Activated T-cell treated with anti-CD3 and anti-CD28 coated beads, Interleukin-2, amount 50 U/mL, for 48 hours (primary cell): ENCODE results near the gene GRIK3.
"Not testable (repeated sequence)": the region's sequence is repeated elsewhere in the genome, so short reads cannot be mapped to it uniquely, and the experiment has no call there.

Source experiments
- DNase-seq, 2 experiments: peaks; one replicate each; pipeline ENCODE4 v3.0.0-alpha.2; 2020

The GRIK3 gene

DNA sequence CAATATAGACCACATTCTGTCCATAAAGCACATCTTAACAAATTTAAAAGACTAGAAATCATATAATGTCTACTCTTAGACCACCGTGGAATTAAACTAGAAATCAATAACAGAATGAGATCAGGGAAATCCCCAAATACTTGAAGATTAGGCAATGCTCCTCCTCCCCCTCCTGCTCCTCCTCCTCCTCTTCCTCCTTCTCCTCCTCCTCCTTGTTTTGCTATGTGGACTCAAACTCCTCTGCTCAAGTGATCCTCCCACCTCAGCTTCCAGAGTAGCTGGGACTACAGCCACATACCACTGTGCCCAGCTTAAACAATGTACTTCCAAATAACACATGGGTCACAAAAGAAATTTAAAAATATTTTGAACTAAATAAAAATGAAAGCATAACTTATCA lies 134.2 kb downstream of the GRIK3 start:
- DNase-seq = no peak

DNA sequence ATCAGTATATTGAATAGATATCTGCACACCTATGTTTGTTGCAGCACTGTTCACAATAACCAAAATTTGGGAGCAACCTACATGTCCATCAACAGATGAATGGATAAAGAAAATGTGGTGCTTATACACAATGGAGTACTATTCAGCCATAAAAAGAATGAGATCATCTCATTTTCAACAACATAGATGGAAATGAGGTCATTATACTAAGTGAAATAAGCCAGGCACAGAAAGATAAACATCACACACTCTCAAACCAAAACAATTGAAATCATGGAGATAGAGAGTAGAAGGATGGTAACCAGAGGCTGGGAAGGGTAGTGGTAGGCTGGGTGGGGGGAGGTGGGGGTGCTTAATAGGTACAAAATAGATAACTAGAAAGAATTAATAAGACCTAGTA lies 136.5 kb downstream of the GRIK3 start:
- DNase-seq = not testable (repeated sequence)

DNA sequence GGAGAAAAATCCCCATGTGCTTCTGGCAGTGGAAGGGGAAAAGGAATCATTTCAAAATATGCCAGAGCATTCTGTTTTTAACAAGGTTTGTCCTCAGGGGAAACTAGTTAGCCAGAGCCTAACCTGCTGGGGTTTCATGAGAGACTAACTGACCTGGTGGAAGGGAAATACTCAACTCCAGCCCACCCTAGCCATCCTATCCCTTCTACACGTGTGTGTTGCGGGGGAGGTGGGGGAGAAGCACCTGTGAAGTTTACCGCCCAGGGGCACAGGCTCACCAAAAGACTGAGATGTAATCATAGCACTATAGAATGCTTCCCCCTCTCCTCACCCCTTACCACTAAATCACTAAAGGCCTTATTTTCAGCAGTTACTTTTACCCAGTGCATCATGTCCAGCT lies 139.5 kb downstream of the GRIK3 start:
- DNase-seq = no peak

DNA sequence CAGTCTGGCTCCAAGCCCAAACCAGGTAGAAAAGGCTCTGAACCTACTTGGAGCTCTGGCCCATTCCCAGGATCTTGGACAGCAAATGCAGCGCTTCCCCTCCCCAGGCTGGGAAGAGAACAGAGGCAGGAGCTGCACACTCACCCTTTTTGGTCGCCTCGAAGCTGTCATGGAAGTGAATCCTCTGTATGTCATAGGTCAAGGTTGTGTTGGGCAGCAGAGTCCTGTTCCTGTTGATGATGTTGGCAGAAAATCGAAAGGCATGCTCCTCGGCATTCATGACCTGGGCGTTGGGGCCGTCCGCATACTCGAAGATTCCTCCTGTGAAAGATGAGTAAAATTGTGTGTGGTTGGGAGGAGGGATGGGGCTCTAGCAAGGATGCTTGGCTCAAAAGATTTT lies 143.5 kb downstream of the GRIK3 start:
- no peak for DNase-seq

DNA sequence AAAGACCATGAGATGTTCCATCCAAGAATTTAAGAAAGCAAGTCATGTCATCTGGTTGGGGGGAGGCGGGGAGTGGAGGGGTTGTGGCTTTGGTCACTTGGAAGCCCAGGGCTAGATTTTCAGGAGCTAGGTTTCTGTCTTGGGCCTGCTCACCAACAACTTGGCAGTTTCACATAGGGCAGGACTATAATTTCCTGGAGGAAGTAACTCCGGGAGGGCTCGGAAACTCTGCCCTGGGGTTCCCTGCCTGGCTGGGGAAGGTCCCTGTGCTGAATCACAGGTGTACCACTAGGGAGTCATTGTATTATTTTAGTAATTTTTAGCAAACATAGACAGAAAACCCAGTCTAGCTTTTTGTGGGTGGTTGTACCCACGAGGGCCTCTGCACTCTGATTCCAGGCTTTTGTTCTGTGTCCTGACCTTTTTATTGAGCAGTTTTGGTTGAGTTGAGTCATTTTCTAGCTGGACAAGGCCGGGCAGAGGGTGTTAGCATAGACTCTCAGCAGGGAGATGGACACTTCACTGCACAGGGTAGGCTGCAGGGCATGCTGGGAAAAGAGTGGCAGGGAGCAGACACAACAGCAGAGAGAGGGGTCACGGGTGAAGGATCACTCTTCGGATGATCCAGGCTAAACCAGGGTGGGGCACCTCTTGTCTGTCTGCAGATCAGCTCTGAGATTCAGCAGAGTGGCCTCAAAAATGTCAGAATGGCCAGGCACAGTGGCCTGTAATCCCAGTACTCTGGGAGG lies 144.7 kb downstream of the GRIK3 start:
- DNase-seq = no peak

DNA sequence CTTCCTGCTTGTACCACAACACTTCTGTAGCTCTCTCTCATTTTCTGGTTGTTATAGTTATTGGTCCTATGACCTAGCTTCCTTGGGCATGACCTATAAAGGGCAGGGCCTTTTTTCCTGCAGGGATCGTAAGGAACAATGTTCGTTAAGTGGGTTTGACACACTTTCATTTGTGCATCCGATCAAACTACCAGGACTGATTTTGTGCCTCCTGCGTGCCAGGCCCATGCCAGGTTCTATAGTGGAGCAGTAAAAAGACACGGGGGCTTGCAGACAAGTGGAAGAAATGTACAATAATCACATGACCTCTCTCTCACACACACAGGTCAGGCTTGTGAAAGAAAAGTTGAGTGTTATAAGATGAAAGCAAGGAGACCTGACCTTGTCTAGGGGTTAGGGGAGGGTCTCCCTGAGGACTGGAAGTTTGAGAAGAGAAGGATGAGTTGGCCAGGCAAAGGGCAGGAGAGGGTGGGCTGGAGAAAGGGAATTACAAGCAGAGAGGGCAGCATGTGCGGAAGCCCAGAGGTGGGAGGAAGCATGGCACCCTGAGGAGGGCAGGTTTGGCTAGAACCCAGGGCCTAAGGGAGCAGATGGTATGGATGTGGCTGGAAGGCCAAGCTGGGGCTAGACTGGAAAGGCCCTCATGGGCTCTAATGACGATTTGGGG lies 145.4 kb downstream of the GRIK3 start:
- no peak for DNase-seq

DNA sequence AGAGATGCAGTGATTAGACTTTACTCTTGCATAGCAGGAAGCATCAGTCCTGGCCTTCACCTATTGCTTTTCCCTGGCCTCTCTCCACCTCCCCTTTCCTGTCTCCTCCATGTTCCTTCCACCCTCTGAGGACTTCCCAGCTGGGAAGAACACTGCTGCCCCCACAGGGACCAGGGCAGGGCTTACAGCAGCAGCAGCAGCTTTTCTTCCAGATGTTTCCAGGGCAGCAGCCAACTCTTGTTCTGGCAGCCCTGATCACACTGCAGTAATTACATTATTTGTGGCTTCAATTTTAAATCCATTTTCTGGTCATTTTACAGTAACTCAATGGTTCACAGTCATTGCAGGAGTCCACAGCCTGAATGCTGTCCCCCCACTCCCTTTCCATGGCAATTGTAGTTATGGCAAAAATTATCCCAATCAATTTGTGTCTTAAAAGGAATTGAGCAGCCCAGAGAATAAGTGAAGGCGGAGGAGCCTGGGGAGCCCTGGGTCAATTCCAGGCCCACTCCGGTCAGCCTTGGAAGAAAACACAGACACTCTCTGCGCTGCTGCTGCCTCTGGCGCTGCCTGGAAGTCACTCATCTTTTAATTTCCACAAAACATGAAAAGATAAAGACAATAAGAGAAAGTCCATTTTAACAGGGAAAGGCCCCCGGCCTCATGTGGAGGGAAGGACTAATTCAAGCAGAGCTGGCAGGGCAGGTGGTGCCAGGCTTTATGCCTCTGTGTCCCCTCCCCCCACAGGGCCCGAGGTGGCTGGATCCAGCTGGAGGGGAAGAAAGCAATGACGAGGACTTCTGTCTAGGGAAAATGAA lies 148.6 kb downstream of the GRIK3 start:
- DNase-seq = no peak

DNA sequence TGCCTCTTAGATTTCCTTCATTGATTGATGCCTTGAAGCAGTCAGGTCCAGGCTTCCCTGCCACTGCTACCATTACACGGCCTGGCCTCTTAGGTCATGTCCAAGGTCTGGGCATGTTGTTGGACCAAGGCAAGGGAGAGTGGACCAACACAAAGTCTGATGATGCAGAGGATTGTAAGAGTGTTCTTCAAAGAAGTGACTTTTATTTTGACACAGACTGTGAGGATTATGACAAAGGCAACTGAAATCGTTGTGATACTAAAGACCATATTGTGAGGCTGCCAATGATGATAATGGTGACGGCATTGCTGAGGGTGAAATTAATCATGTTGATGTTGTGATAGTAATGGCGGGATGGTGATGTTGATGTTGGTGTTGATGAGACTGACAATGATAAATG lies 149.5 kb downstream of the GRIK3 start:
- DNase-seq = no peak

DNA sequence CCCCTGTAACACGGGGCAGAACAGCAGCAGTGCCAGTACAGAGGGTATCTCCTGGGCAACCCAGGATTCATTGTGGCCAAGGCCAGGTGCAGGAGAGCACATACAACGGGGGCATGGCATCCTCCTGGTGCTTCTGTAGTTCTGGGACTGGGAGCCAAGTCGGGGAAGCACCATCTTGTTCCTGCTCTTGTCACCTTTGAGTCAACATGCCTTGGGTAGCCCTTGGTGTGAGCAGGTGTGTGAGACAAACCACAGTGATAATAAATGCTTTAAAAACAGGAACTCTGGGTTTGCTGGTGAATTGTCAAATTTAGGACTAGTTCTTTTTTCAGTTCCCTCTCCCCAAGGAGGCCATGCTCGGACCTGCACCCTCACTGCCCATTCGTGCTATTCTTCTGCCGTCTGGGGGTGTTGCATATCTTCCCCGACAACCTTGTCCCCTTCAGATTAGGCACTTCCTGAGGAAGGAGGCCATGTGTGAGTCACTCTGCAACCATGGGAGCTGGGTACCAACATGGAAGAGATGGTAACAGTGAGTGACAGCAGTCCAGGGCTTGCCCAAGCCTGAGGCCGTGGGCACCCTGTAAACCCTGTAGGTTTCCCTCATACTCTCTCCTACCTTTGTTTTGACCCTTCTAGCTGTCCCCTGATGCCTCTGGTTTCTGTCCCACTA lies 150.2 kb downstream of the GRIK3 start:
- no peak for DNase-seq

DNA sequence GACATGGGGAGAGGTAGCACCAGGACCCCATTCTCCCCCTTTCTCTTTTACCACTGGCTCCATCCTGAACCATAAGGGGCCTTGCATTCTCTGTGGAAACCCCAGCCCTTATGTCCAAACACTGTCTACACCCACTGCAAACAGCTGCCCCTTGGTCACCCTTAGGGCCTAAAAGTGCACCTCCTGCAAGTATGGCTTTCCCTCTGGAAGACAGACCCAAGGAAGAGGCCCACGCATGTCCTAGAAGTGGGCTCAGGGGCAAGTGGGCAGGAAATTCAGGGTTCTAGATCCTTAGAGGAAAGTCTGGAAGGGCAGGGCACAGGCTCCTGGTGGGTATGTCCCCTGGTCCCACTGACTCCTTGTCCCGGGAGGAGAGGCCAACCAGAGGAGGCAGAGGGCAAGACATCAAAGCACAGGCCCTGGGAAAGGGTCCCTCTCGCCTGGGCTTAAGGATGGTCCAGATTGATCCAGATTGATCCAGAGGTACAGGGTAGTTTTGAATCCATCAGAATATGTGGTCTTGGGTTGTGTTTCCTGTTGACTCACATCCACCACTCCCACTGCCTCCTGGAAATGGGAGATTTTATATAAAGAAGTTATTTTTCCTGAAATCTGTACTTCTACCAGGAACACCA lies 150.9 kb downstream of the GRIK3 start:
- no peak for DNase-seq

DNA sequence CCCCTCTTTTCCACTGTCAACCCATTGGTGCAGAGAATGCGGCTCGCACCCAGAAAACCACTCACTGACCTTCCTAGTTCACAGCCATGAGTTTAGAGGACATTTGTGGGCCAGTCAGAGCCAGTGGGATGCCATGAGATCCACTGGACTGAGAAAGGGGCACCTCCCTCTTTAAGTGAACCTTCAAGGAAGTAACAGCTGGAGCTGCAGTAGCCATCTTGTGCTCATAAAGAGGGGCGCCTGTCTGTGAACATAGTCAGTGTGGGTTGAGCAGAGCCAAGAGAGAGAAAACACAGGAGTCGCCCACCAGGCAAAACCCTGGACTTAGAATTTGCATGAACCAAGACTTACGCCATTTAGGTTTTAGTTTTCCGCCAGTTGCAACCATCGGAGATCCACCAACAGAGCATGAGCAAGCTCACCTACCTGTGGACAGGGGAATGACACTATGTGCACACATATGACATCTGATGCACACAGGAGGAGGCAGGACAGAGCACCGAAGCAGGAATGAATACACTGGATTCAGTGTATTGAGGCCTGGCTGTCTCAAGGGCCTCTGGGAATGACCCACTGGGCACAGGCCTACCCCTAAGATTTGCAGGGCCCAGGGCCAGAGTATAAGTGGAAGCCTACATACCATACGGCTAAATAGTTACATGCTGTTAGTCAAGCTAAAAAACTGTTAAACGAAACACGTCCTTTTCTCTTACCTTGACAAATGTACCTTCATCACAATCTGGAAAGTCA lies 151.6 kb downstream of the GRIK3 start:
- no peak for DNase-seq

DNA sequence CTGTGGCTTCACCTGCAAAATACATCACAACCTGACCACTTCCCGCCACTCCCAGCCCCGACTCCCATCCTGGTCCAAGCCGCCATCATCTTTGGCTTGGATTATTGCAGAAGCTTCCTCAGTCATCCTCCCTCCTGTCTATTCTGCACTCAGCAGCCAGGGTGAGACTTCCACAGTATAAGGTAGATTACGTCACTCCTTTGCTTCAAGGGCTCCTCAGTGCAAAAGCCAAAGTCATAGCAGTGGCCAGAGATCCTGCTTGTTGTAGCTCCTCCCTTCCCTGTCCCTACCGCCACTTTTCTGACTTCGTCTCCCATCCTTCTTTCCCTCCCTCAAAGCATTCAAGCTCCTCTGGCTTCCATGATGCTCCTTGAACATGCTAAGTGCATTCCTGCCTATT lies 152.8 kb downstream of the GRIK3 start:
- DNase-seq = no peak

DNA sequence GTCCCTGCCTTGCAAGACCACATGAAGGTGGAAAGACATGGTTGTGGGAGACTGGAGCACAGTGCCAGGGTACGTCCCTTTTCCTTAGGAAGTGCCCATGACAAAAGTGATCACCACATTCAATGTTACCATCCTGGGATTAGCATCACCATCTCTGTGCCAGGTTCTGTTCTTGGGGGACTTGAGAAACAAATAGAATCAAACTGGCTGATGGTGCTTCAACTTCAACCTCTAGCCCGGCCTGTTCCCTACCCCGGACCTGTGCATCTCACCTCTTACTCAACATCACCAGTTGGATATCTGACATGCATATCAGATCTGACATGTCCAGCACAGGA lies 153.3 kb downstream of the GRIK3 start:
- DNase-seq = no peak

DNA sequence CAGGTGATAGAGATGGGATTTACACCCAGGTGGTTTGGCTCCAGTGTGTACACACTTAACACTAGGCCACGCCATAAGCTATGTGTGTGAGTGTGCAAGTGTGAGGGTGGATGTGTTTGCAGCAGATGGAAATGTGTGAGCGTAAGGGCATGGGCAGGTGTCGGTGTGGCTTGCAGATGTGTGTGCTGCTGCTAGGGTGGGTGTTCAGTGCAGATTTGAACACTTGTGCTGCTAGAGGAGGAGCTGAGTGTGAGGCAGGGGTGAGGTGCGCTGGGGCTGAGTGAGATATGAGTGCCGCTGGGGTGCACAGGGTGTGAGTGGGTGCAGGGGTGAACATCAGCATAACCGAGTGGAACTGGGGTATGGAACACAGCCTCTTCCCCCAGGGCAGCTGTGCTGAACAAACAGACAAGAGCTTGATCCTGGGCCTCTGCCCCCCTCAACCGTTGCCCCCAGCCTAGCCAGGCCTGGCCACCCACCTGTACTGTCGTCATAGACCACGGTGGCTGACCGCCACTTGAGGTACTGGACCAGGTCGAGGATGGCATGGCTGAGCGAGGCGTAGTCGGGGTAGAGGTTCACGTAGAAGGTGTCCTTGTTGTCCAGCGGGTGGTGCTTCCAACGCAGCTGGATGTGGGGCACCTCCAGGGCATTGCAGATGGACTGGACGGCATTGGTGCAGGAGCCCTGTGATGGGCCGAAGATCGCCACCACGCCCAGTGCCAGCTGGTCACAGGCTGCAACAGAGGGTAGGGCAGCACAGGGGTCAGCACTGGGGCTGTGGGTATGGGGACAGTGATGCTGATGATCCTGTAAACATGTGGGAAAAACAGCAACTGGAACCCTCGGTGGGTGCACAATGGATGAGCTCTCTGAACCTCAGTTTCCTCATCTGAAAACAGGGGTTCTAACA lies 153.9 kb downstream of the GRIK3 start:
- DNase-seq = no peak

DNA sequence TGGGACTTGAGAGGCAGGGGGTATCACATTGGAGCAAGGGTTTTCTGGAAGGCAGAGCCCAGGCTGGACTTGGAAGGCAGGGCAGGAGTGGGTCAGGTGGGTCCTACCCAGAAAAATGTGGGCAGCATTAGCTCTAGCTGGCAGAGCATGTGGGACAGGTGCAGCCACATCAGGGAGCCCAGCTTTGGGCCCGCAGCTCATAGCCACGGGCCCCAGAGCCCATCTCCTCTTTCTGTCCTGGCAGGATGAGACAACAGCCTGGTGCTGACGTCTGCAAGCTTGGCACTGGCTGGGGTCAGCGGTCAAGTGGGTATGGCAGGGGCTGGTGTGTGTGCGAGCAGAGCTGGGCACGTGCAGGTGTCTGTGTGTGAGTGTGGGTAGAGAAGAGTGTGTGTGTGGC lies 154.7 kb downstream of the GRIK3 start:
- DNase-seq = no peak

DNA sequence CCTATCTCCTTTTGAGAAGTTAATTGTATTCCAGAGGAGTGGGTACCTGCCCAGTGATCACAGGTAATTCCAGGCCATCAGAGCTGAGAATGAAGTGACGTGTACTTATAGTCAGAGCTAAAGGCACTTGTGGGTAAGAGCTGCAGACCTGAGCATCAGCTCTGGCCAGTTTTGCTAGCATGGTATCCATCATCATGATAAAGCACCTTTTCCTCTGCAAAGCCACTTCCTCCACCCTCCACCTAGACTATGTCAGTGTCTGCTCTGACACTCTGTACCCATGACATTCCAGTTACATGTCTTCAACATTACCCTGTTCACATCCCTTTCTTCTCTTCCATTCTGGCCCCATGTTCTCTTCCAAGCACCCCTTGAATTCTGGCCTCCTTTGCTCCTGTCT lies 157.3 kb downstream of the GRIK3 start:
- DNase-seq = no peak

DNA sequence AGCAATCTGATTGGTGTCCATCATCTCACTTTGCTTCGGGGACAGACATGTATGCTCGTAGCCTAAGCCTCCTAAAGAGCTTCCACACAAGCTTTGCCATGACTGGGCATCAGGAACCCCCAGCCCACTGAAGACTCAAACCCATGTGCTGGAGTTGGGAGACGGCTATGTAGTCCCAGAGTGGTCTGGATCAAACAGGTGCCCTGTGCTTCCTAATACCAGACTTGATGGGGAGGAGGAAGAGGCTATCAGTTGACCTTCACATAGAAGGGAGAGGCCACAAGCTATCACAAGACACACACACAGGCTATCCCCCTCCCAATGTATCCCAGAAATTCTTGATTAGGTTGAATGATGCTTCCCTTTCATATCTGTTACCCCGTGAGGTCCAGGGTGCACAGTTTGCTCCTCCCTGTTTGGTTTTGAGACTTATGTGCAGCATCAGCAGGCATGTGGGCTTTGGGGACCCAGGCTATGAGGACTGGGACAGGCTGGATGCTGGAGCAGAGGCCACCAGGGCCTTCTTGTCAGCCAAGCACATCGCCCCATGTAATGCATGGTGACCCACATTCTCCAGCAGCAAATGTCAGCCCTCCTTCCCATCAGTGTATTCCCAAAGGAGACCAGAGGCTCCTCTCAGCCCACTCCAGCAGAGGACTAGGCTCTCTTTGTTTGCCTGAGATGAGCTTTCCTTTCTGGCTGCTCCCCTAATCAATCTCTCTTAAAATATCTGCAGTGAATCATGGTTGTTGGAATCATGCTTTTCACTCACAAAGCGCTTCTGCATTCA lies 159.8 kb downstream of the GRIK3 start:
- no peak for DNase-seq

DNA sequence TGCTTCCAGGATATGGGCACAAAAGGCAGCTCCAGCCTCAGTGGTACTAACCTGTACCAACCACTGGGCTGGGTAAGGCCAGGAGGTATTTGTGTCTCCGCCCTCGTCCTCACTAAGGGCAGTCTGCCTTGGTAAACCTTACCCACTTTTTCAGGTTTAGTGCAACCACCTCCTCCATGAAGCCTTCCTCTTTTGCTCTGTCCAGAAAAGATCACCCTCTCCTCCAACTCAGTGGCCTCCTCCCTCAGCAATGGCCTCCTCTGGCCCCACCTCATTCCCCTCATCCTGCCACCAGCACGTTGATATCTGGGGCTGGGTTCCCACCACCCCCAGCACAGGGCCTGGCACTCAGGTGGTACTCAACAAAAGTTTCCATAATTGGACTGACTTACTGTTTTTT lies 161.5 kb downstream of the GRIK3 start:
- DNase-seq = no peak

DNA sequence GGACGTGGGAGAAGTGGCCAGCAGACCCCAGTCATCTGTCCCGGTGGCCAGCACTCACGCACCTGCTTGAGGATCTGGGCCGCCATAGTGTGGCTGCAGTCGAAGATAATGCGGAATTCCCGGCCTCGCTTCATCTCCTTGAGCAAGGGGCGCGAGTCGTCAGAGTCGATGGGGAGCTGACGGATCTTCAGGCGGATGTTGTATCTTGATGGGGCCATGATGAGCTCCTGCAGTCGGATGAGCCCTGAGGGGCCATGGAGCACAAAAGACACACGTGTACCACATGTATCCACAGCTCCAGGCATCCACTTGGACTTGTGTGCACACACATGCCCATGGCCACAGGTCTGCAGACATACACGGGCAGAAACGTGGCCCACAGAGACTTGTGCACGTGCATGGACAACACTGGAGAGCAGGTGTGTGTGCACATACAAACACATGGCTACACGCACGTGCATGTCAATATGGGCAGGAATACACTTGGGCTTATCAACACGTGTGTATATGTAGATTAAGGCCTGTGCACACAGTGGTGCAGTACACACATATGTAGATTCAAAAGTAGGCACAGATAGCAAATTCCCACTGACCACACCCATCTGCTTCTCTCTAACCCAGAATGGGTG lies 162.1 kb downstream of the GRIK3 start:
- DNase-seq = no peak
